Eye (tissue), 1 donor: Measurements from ENCODE around the gene DNAJC7.
"Not testable (repeated sequence)": the region's sequence is repeated elsewhere in the genome, so short reads cannot be mapped to it uniquely, and the experiment has no call there.

Source experiments
- DNase-seq: peaks from one replicate; pipeline ENCODE4 v3.0.0-alpha.2; 2015

DNAJC7 gene

GRCh38 chr17:41948762-41949460, 68.3 kb downstream of the DNAJC7 start:
- no peak for DNase-seq

GRCh38 chr17:41944943-41945342, 72.3 kb downstream of the DNAJC7 start:
- DNase-seq = no peak

- DNase-seq = no peak
These were observed 73.7 kb downstream of the DNAJC7 start for GRCh38 chr17:41943492-41943891.

- no peak for DNase-seq
These were observed 74.4 kb downstream of the DNAJC7 start for GRCh38 chr17:41942626-41943373.

- no peak for DNase-seq
These were observed 76.1 kb downstream of the DNAJC7 start for GRCh38 chr17:41941168-41941567.

GRCh38 chr17:41939693-41940090, 77.5 kb downstream of the DNAJC7 start:
- no peak for DNase-seq

- DNase-seq = no peak
These were observed 78.1 kb downstream of the DNAJC7 start for GRCh38 chr17:41939044-41939692.

GRCh38 chr17:41937970-41938954, 79.0 kb downstream of the DNAJC7 start:
- no peak for DNase-seq

GRCh38 chr17:41935641-41936040, 81.6 kb downstream of the DNAJC7 start:
- DNase-seq = no peak

GRCh38 chr17:41932816-41933389, 84.3 kb downstream of the DNAJC7 start:
- DNase-seq = no peak

- DNase-seq = not testable (repeated sequence)
These were observed 85.5 kb downstream of the DNAJC7 start for GRCh38 chr17:41931715-41932114.

- not testable (repeated sequence) for DNase-seq
These were observed 86.4 kb downstream of the DNAJC7 start for GRCh38 chr17:41930833-41931156.

- peak; percentile 98 for DNase-seq
These were observed 87.0 kb downstream of the DNAJC7 start, which contains the start of gene ODAD4 for GRCh38 chr17:41930009-41930832. Gene ODAD4 (plus strand): TSS chr17:41930617. CDS start chr17:41930724, 107 bp downstream.

GRCh38 chr17:41928693-41929251, 88.5 kb downstream of the DNAJC7 start:
- DNase-seq = no peak
